ENCODE data around the gene KCNH2. TPM values are rescaled to one million over a fixed set of nuclear protein-coding genes. Genes with fewer than 3 reads are reported as not detected.

Gene KCNH2
- total RNA-seq, 2 donors from 2014 or later, result 3.6 to 5.3 TPM

GRCh38 chr7:150950496-150951180, 27.5 kb downstream of the KCNH2 start:
- Histone ChIP-seq H3K9me3 (no peaks in the 10 kb centered on the region), H3K36me3 (replicated peaks in 1 of 2; ENCODE audit: insufficient read depth in 1 of 2, low read depth in 2 of 2) (no peaks in the 10 kb centered on the region), H3K4me1 (peaks cover 9% of the 10 kb centered on the region), H3K27ac (no peak overlapping the region), H3K27me3 (peaks cover 0 to 4% of the 10 kb centered on the region in 2 donors), H3K4me3 (no peak overlapping the region)
- ATAC-seq (no peak), DNase-seq (peak in 1 of 4 donors; percentile 8)
- intact Hi-C loops (cut with DNase I), result no loop called here
- 89 to 92% methylated on average over 16 to 27 of the region's 27 CpGs for WGBS, 2 donors
- TF ChIP-seq POLR2A (IDR thresholded peaks at IDR 0.05) (no peak), CTCF (IDR thresholded peaks at IDR 0.05) (no peak)

GRCh38 chr7:150949971-150950491, 28.1 kb downstream of the KCNH2 start:
- Histone ChIP-seq H3K27me3 (peaks cover 0 to 4% of the 10 kb centered on the region in 2 donors), H3K4me1 (peaks cover 4% of the 10 kb centered on the region), H3K9me3 (no peaks in the 10 kb centered on the region), H3K27ac (no peak overlapping the region), H3K36me3 (replicated peaks in 1 of 2; ENCODE audit: insufficient read depth in 1 of 2, low read depth in 2 of 2) (no peaks in the 10 kb centered on the region), H3K4me3 (no peak overlapping the region)
- DNase-seq (peak in 1 of 4 donors; percentile 8), ATAC-seq (no peak)
- no peak for TF ChIP-seq POLR2A (IDR thresholded peaks at IDR 0.05)
- TF ChIP-seq CTCF (IDR thresholded peaks at IDR 0.05), result no peak
- WGBS, 2 donors, result 56 to 85% methylated on average over 9 to 16 of the region's 16 CpGs
- intact Hi-C loops (cut with DNase I), result no loop called here

GRCh38 chr7:150949564-150949963, 28.6 kb downstream of the KCNH2 start:
- Histone ChIP-seq H3K27me3 (peaks cover 0 to 4% of the 10 kb centered on the region in 2 donors), H3K4me3 (no peak overlapping the region), H3K36me3 (replicated peaks in 1 of 2; ENCODE audit: insufficient read depth in 1 of 2, low read depth in 2 of 2) (no peaks in the 10 kb centered on the region), H3K4me1 (no peaks in the 10 kb centered on the region), H3K9me3 (no peaks in the 10 kb centered on the region), H3K27ac (no peak overlapping the region)
- 65 to 73% methylated on average over 4 of the region's 4 CpGs for WGBS, 2 donors
- no peak for DNase-seq
- no peak for ATAC-seq
- intact Hi-C loops (cut with DNase I), result no loop called here
- TF ChIP-seq CTCF (IDR thresholded peaks at IDR 0.05) (no peak), POLR2A (IDR thresholded peaks at IDR 0.05) (no peak)

GRCh38 chr7:150948791-150949251, 29.3 kb downstream of the KCNH2 start:
- Histone ChIP-seq H3K27me3 (peaks cover 0 to 4% of the 10 kb centered on the region in 2 donors), H3K36me3 (replicated peaks in 1 of 2; ENCODE audit: insufficient read depth in 1 of 2, low read depth in 2 of 2) (no peaks in the 10 kb centered on the region), H3K27ac (no peak overlapping the region), H3K4me3 (no peak overlapping the region), H3K9me3 (no peaks in the 10 kb centered on the region), H3K4me1 (no peaks in the 10 kb centered on the region)
- TF ChIP-seq POLR2A (IDR thresholded peaks at IDR 0.05) (no peak), CTCF (IDR thresholded peaks at IDR 0.05) (no peak)
- intact Hi-C loops (cut with DNase I), result no loop called here
- no peak for ATAC-seq
- WGBS, 2 donors, result 70 to 73% methylated on average over 7 to 14 of the region's 15 CpGs
- DNase-seq, result peak in 1 of 4 donors; percentile 11

Measured in body of pancreas (tissue), 4 donors.